ENCODE results near the gene EFNA2. TPM values are rescaled to one million over a fixed set of nuclear protein-coding genes. Genes with fewer than 3 reads are reported as not detected.

EFNA2 gene
- total RNA-seq, 4 donors from 2014 or later, result not detected

- TF ChIP-seq EP300 (IDR thresholded peaks at IDR 0.05) (peak; percentile 35 to 67), POLR2A (IDR thresholded peaks at IDR 0.05) (peak in 1 of 2 donors; percentile 34), CTCF (IDR thresholded peaks at IDR 0.05) (no peak)
- Histone ChIP-seq H3K4me3 (peak overlapping the region in 3 of 4 donors; percentile 13 to 25 (median 23)), H3K9me3 (no peaks in the 10 kb centered on the region), H3K27me3 (no peaks in the 10 kb centered on the region), H3K36me3 (peaks cover 7 to 39% (median 21%) of the 10 kb centered on the region in 3 donors), H3K4me1 (peaks cover 0 to 95% (median 70%) of the 10 kb centered on the region in 4 donors), H3K27ac (peak overlapping the region; percentile 75 to 99 (median 95))
- 15 to 16% methylated on average over 14 to 15 of the region's 17 CpGs for WGBS, 2 donors
- peak in 1 of 2 donors; percentile 43 for DNase-seq (ENCODE audit: low spot score in 2 of 2)
Observed at GRCh38 chr19:1259206-1259875, 26.3 kb upstream of the EFNA2 start.

DNA sequence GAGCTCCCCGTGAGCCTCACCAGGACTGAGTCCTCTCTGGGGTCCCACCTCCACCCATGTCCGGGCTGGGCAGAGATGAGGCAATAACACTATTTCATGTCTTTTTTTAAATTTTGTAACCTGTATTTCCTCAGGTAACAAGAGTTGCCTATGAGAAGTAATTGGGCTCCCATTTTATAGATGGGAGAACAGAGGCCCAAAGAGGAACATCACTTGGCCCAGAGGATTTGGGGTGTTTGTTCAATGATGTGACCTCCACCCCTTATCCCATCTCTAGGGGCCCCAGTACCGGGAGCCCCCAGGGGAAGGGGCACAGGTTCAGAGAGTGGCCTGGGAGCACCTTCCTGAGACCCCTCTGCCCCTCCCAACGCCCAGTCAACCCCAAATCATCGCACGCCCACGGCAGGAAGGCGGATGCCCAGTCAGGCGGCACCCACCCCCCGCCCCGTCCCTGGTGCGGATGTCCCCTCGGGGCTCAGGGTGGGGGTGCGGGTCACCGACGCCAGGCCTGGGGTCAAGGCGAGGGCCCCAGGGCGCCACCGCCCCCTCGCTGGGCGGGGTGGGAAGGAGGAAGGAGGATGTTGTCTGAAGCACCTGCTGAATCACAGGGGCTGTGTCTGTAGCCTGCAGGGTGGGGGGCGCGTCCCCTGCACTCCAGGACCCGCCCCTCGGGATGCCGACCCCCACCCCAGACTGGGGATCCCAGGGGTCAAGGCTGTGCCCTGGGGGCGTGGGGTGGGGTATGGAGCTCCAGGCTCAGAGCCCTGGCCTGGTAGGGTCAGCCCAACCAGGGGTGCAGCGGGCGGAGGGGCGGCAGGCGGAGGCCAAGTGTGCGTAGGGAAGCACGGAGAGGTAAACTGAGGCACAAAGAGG lies 25.6 kb upstream of the EFNA2 start:
- H3K4me3 ChIP-seq, result peak overlapping the region; percentile 17 to 69 (median 52)
- TF ChIP-seq EP300 (IDR thresholded peaks at IDR 0.05) (no peak), POLR2A (IDR thresholded peaks at IDR 0.05) (no peak), CTCF (IDR thresholded peaks at IDR 0.05) (no peak)
- H3K4me1 ChIP-seq, result peaks cover 0 to 95% (median 66%) of the 10 kb centered on the region in 4 donors
- peak overlapping the region; percentile 75 to 99 (median 95) for H3K27ac ChIP-seq
- H3K36me3 ChIP-seq, result peaks cover 3 to 33% (median 13%) of the 10 kb centered on the region in 3 donors
- 11 to 24% methylated on average over 11 to 16 of the region's 33 CpGs for WGBS, 2 donors
- H3K9me3 ChIP-seq, result no peaks in the 10 kb centered on the region
- no peak for DNase-seq (ENCODE audit: low spot score in 2 of 2)
- H3K27me3 ChIP-seq, result no peaks in the 10 kb centered on the region

- peak overlapping the region; percentile 76 to 99 (median 95) for H3K27ac ChIP-seq
- H3K9me3 ChIP-seq, result no peaks in the 10 kb centered on the region
- peak; percentile 20 to 61 for TF ChIP-seq POLR2A (IDR thresholded peaks at IDR 0.05)
- peak in 1 of 5 experiments; percentile 6 for TF ChIP-seq CTCF (IDR thresholded peaks at IDR 0.05)
- peak; percentile 70 to 77 for TF ChIP-seq EP300 (IDR thresholded peaks at IDR 0.05)
- peak; percentile 85 to 93 for DNase-seq (ENCODE audit: low spot score in 2 of 2)
- WGBS, 2 donors, result 1 to 2% methylated on average over 33 to 80 of the region's 83 CpGs
- no peaks in the 10 kb centered on the region for H3K27me3 ChIP-seq
- H3K4me1 ChIP-seq, result peaks cover 0 to 95% (median 66%) of the 10 kb centered on the region in 4 donors
- H3K4me3 ChIP-seq, result peak overlapping the region; percentile 37 to 69 (median 62)
- H3K36me3 ChIP-seq, result peaks cover 0 to 25% (median 5%) of the 10 kb centered on the region in 3 donors
Observed at GRCh38 chr19:1260749-1261537, 24.7 kb upstream of the EFNA2 start.

- TF ChIP-seq EP300 (IDR thresholded peaks at IDR 0.05) (no peak), POLR2A (IDR thresholded peaks at IDR 0.05) (no peak), CTCF (IDR thresholded peaks at IDR 0.05) (peak in 2 of 5 experiments; percentile 5 to 46)
- peaks cover 0 to 95% (median 69%) of the 10 kb centered on the region in 4 donors for H3K4me1 ChIP-seq
- 15 to 19% methylated on average over 14 of the region's 14 CpGs for WGBS, 2 donors
- peaks cover 0 to 19% (median 3%) of the 10 kb centered on the region in 3 donors for H3K36me3 ChIP-seq
- no peaks in the 10 kb centered on the region for H3K9me3 ChIP-seq
- peak overlapping the region; percentile 76 to 99 (median 95) for H3K27ac ChIP-seq
- H3K27me3 ChIP-seq, result no peaks in the 10 kb centered on the region
- peak overlapping the region; percentile 37 to 69 (median 62) for H3K4me3 ChIP-seq
- DNase-seq (ENCODE audit: low spot score in 2 of 2), result no peak
Observed at GRCh38 chr19:1261538-1261797, 24.2 kb upstream of the EFNA2 start.
